Measurements from ENCODE around the gene LATS2.

GRCh38 chr13:21033212-21033840, 28.1 kb downstream of the LATS2 start:
- TF ChIP-seq FOXM1 (IDR thresholded peaks at IDR 0.05; ENCODE audit: borderline replicate concordance): no peak
- TF ChIP-seq NFRKB (IDR thresholded peaks at IDR 0.05): no peak
- TF ChIP-seq SUZ12 (IDR thresholded peaks at IDR 0.05): no peak
- no peak for TF ChIP-seq L3MBTL2 (conservative IDR thresholded peaks at IDR 0.05)
- TF ChIP-seq FOXA1 (IDR thresholded peaks at IDR 0.05): no peak
- TF ChIP-seq SP1 (IDR thresholded peaks at IDR 0.05): no peak
- TF ChIP-seq ARNT (IDR thresholded peaks at IDR 0.05): no peak
- no peak for TF ChIP-seq ELF4 (IDR thresholded peaks at IDR 0.05)
